WTC11 (cell line): Measurements from ENCODE around the gene LIG1. TPM values are rescaled to one million over a fixed set of nuclear protein-coding genes. Genes with fewer than 3 reads are reported as not detected.

Experiments used
- ATAC-seq: fragments of 200-7000 bp; cut with Tn5 transposase; 2 replicates; pipeline ENCODE4 v1.10.0; 2021; ENCODE audit warnings: mild to moderate bottlenecking, moderate library complexity
- CTCF ChIA-PET: fragments of 300-600 bp; sonication (Branson Sonifier 250); formaldehyde crosslinking; loops from one replicate; lab custom pipeline; 2021; ENCODE audit warnings: antibody characterized with exemption; lab: Charles Lee
- POLR2A ChIA-PET: fragments of 350-600 bp; sonication (Branson Sonifier 250); formaldehyde crosslinking; loops from one replicate; lab custom pipeline; 2021; ENCODE audit warnings: antibody characterized with exemption; lab: Charles Lee
- DNase-seq: peaks from one replicate; pipeline ENCODE4 v3.0.0; 2021; ENCODE audit warnings: low spot score
- H3K27ac Mint-ChIP-seq: 2 replicates; pipeline ENCODE4 v1.8.0; 2021; ENCODE audit warnings: mixed read lengths
- H3K27me3 Mint-ChIP-seq: 2 replicates; pipeline ENCODE4 v1.8.0; 2021; ENCODE audit warnings: low read depth, mild to moderate bottlenecking, moderate library complexity, mixed read lengths
- H3K36me3 Mint-ChIP-seq: 2 replicates; pipeline ENCODE4 v1.8.0; 2021; ENCODE audit warnings: mixed read lengths
- H3K4me1 Mint-ChIP-seq: 2 replicates; pipeline ENCODE4 v1.8.0; 2022; ENCODE audit warnings: mixed read lengths
- H3K4me3 Mint-ChIP-seq: 2 replicates; pipeline ENCODE4 v1.8.0; 2021; ENCODE audit warnings: mild to moderate bottlenecking, moderate library complexity, mixed read lengths
- H3K9me3 Mint-ChIP-seq: 2 replicates; pipeline ENCODE4 v1.8.0; 2021; ENCODE audit warnings: mixed read lengths
- E2F1 ChIP-seq: sonication (generic); formaldehyde crosslinking; IDR thresholded peaks from 2 replicates; pipeline ENCODE4 v1.8.0; 2022; ENCODE audit warnings: mild to moderate bottlenecking, missing genetic modification reagents
- ELF4 ChIP-seq: sonication (generic); formaldehyde crosslinking; IDR thresholded peaks from 2 replicates; pipeline ENCODE4 v1.8.1; 2022; ENCODE audit warnings: low read depth, mild to moderate bottlenecking, moderate library complexity, missing genetic modification reagents
- FOXJ3 ChIP-seq: sonication (generic); formaldehyde crosslinking; IDR thresholded peaks from 2 replicates; pipeline ENCODE4 v1.9.0; 2021; ENCODE audit warnings: missing genetic modification reagents, mild to moderate bottlenecking, borderline replicate concordance
- GRHL2 ChIP-seq: fragments of 250-450 bp; sonication (Bioruptor Pico); IDR thresholded peaks from 2 replicates; pipeline ENCODE4 v1.8.0; 2022; ENCODE audit warnings: mild to moderate bottlenecking, moderate library complexity; ENCODE audit not compliant: insufficient replicate concordance, severe bottlenecking
- JAZF1 ChIP-seq: fragments of 250-450 bp; sonication (Bioruptor Pico); IDR thresholded peaks from 2 replicates; pipeline ENCODE4 v1.9.0; 2021; ENCODE audit warnings: moderate library complexity, mild to moderate bottlenecking, inconsistent platforms
- NFATC4 ChIP-seq: fragments of 250-450 bp; sonication (Bioruptor Pico); IDR thresholded peaks from 2 replicates; pipeline ENCODE4 v1.9.0; 2021; ENCODE audit warnings: mild to moderate bottlenecking
- SMAD3 ChIP-seq: sonication (generic); formaldehyde crosslinking; IDR thresholded peaks from 2 replicates; pipeline ENCODE4 v1.8.0; 2022; ENCODE audit warnings: missing genetic modification reagents, mild to moderate bottlenecking, borderline replicate concordance
- SOX15 ChIP-seq: fragments of 250-450 bp; sonication (Bioruptor Pico); IDR thresholded peaks from 2 replicates; pipeline ENCODE4 v1.9.0; 2021; ENCODE audit warnings: mild to moderate bottlenecking
- TCF7 ChIP-seq: sonication (generic); formaldehyde crosslinking; IDR thresholded peaks from 2 replicates; pipeline ENCODE4 v1.8.0; 2022; ENCODE audit warnings: mild to moderate bottlenecking, low read depth, missing genetic modification reagents, moderate library complexity
- ZNF138 ChIP-seq: sonication (generic); formaldehyde crosslinking; conservative IDR thresholded peaks from 2 replicates; pipeline ENCODE4 v1.8.1; 2022; ENCODE audit warnings: mild to moderate bottlenecking, moderate library complexity, missing genetic modification reagents
- ZNF232 ChIP-seq: sonication (generic); formaldehyde crosslinking; IDR thresholded peaks from 2 replicates; pipeline ENCODE4 v1.8.0; 2022; ENCODE audit warnings: mild to moderate bottlenecking, missing genetic modification reagents
- ZNF416 ChIP-seq: fragments of 250-450 bp; sonication (Bioruptor Pico); IDR thresholded peaks from 2 replicates; pipeline ENCODE4 v1.9.0; 2021; ENCODE audit warnings: mild to moderate bottlenecking, inconsistent platforms
- total RNA-seq: library from RNA; stranded (reverse); gene quantifications from 3 replicates; pipeline ENCODE4 v1.2.3, GENCODE V29; 2021
- TF ChIP-seq, protein P1 (sequence below): sonication (generic); formaldehyde crosslinking; IDR thresholded peaks from 2 replicates; pipeline ENCODE4 v1.8.1; 2023; ENCODE audit warnings: mild to moderate bottlenecking, moderate library complexity, missing genetic modification reagents
- TF ChIP-seq, protein P2 (sequence below): sonication (generic); formaldehyde crosslinking; IDR thresholded peaks from 2 replicates; pipeline ENCODE4 v1.8.0; 2023; ENCODE audit warnings: missing genetic modification reagents
- TF ChIP-seq, protein P3 (sequence below): sonication (generic); formaldehyde crosslinking; IDR thresholded peaks from 2 replicates; pipeline ENCODE4 v1.8.0; 2022; ENCODE audit warnings: missing genetic modification reagents

LIG1 gene
- total RNA-seq, 1 experiment from 2014 or later, result 119 TPM

DNA sequence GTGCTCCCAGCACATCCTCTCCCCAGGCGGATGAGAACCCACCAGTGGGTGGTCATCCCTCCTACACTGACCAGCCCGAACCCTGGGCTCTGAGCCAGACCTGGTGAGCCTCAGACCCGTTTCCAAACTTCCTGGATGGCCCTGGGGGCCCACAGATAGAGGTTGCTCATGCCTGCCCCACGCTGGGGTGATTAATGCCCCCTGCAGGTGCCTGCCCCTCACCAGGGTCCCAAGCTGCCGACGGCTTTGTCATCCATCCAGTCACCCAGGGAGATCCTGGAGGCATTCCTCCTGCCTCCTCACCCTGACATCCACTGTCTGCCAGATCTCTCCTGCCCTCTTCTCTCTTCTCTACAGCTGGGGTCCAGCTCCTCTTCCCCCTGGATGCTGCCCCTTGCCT, 31.1 kb downstream of the LIG1 start (continued):
- TF ChIP-seq, protein P1, sequence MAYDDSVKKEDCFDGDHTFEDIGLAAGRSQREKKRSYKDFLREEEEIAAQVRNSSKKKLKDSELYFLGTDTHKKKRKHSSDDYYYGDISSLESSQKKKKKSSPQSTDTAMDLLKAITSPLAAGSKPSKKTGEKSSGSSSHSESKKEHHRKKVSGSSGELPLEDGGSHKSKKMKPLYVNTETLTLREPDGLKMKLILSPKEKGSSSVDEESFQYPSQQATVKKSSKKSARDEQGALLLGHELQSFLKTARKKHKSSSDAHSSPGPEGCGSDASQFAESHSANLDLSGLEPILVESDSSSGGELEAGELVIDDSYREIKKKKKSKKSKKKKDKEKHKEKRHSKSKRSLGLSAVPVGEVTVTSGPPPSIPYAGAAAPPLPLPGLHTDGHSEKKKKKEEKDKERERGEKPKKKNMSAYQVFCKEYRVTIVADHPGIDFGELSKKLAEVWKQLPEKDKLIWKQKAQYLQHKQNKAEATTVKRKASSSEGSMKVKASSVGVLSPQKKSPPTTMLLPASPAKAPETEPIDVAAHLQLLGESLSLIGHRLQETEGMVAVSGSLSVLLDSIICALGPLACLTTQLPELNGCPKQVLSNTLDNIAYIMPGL (CRISPR knock-in tag), result no peak
- TF ChIP-seq ZNF416 (CRISPR knock-in tag) (no peak), ZNF232 (CRISPR knock-in tag) (no peak)
- TF ChIP-seq, all 79 proteins: peak for 0

- DNase-seq (no peak), ATAC-seq (no peak)
- TF ChIP-seq NFATC4, result no peak
- no peak for TF ChIP-seq ELF4
- TF ChIP-seq, protein P2, sequence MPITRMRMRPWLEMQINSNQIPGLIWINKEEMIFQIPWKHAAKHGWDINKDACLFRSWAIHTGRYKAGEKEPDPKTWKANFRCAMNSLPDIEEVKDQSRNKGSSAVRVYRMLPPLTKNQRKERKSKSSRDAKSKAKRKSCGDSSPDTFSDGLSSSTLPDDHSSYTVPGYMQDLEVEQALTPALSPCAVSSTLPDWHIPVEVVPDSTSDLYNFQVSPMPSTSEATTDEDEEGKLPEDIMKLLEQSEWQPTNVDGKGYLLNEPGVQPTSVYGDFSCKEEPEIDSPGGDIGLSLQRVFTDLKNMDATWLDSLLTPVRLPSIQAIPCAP (CRISPR knock-in tag), result no peak
- no peak for TF ChIP-seq FOXJ3 (CRISPR knock-in tag)
- TF ChIP-seq GRHL2, result no peak
- TF ChIP-seq JAZF1, result no peak
- TF ChIP-seq E2F1 (CRISPR knock-in tag), result no peak
- TF ChIP-seq SOX15 (CRISPR knock-in tag), result no peak
- no peak for TF ChIP-seq ZNF138 (CRISPR knock-in tag)
- TF ChIP-seq, protein P3, sequence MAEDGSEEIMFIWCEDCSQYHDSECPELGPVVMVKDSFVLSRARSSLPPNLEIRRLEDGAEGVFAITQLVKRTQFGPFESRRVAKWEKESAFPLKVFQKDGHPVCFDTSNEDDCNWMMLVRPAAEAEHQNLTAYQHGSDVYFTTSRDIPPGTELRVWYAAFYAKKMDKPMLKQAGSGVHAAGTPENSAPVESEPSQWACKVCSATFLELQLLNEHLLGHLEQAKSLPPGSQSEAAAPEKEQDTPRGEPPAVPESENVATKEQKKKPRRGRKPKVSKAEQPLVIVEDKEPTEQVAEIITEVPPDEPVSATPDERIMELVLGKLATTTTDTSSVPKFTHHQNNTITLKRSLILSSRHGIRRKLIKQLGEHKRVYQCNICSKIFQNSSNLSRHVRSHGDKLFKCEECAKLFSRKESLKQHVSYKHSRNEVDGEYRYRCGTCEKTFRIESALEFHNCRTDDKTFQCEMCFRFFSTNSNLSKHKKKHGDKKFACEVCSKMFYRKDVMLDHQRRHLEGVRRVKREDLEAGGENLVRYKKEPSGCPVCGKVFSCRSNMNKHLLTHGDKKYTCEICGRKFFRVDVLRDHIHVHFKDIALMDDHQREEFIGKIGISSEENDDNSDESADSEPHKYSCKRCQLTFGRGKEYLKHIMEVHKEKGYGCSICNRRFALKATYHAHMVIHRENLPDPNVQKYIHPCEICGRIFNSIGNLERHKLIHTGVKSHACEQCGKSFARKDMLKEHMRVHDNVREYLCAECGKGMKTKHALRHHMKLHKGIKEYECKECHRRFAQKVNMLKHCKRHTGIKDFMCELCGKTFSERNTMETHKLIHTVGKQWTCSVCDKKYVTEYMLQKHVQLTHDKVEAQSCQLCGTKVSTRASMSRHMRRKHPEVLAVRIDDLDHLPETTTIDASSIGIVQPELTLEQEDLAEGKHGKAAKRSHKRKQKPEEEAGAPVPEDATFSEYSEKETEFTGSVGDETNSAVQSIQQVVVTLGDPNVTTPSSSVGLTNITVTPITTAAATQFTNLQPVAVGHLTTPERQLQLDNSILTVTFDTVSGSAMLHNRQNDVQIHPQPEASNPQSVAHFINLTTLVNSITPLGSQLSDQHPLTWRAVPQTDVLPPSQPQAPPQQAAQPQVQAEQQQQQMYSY (CRISPR knock-in tag), result no peak
- Mint-ChIP-seq H3K9me3 (no peaks in the 10 kb centered on the region), H3K27me3 (no peaks in the 10 kb centered on the region), H3K4me3 (no peak overlapping the region), H3K4me1 (no peaks in the 10 kb centered on the region), H3K36me3 (peaks cover 24% of the 10 kb centered on the region), H3K27ac (no peak overlapping the region)
- ChIA-PET POLR2A (no interaction called here), CTCF (interaction anchor here (0.7 kb wide), 1 partner anchor 15 kb away, joined by 3 read pairs; no protein-coding TSS in a partner anchor)
Measured at GRCh38 chr19:48137411-48137810, 32.7 kb downstream of the LIG1 start.

DNA sequence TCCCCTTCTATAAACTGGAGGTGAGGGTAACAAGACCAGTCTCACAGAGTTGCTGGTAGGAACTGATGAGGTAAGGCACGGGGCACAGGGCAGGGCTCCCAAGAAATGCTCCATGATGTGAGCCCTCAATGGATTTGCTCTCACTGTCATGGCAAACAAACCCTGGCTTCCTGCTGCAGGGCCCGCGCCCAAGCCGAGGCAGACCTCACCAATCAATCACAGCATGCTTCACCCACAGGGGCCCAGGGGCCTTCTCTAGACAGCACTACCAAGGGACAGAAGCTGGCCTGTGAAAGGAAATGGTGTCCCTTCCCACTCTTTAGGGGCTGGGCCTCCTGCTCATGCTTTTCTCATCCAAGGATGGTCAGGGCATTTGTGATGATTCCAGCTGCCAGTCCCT, 33.6 kb downstream of the LIG1 start:
- Mint-ChIP-seq H3K4me1 (no peaks in the 10 kb centered on the region), H3K27me3 (no peaks in the 10 kb centered on the region), H3K9me3 (no peaks in the 10 kb centered on the region), H3K27ac (no peak overlapping the region), H3K4me3 (no peak overlapping the region), H3K36me3 (peaks cover 31% of the 10 kb centered on the region)
- CTCF ChIA-PET, result no interaction called here
- no peak for TF ChIP-seq SMAD3 (CRISPR knock-in tag)
- no peak for ATAC-seq
- POLR2A ChIA-PET, result no interaction called here
- no peak for DNase-seq

GRCh38 chr19:48135411-48135810, 34.7 kb downstream of the LIG1 start:
- DNase-seq, result peak; percentile 39
- Mint-ChIP-seq H3K27ac (no peak overlapping the region), H3K4me1 (no peaks in the 10 kb centered on the region), H3K4me3 (no peak overlapping the region), H3K36me3 (peaks cover 37% of the 10 kb centered on the region), H3K27me3 (no peaks in the 10 kb centered on the region), H3K9me3 (no peaks in the 10 kb centered on the region)
- TF ChIP-seq TCF7 (CRISPR knock-in tag), result no peak
- ATAC-seq, result peak; percentile 82
- POLR2A ChIA-PET, result no interaction called here
- CTCF ChIA-PET, result no interaction called here
